BE2C (cell line): ENCODE results near the gene C2orf92.

Experiments used
- DNase-seq: peaks from one replicate; pipeline ENCODE4 v3.0.0-alpha.2; 2020
- H3K27me3 ChIP-seq: fragments of 250-450 bp; sonication (Bioruptor Pico); 2 replicates; pipeline ENCODE4 v1.5.1; 2020; ENCODE audit warnings: mild to moderate bottlenecking
- H3K36me3 ChIP-seq: fragments of 250-450 bp; sonication (Bioruptor Pico); 2 replicates; pipeline ENCODE4 v1.5.1; 2020; ENCODE audit warnings: mild to moderate bottlenecking
- H3K4me1 ChIP-seq: fragments of 250-450 bp; sonication (Bioruptor Pico); 2 replicates; pipeline ENCODE4 v1.5.1; 2020
- H3K4me3 ChIP-seq: 2 replicates; pipeline ENCODE4 v1.5.1; 2011; ENCODE audit warnings: low read depth, low read length
- H3K9me3 ChIP-seq: fragments of 250-450 bp; sonication (Bioruptor Pico); 2 replicates; pipeline ENCODE4 v1.5.1; 2020
- TF ChIP-seq, protein P1 (sequence below): IDR thresholded peaks from 2 replicates; pipeline ENCODE4 v1.5.1; 2012; ENCODE audit warnings: mild to moderate bottlenecking, low read depth, low read length

Gene C2orf92

DNA sequence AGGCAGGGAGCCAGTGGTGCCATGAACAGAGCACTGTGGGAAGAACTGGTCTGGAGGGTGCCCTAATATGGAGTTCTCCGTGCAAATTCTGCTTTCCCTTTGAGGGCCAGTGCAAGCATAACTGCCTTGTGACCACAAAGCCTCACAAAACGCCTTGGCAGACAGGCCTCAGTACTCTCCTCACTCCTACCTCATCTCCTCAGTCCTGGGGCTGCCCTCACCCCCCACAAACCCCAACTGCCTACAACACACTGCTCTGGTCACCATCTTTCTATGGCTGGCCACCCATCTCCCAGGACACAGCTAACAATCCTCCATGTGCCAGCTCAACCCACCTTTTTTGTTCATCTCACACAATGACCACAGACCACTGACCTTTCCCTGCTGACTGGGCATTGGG, 14.7 kb upstream of the C2orf92 start:
- TF ChIP-seq, protein P1, sequence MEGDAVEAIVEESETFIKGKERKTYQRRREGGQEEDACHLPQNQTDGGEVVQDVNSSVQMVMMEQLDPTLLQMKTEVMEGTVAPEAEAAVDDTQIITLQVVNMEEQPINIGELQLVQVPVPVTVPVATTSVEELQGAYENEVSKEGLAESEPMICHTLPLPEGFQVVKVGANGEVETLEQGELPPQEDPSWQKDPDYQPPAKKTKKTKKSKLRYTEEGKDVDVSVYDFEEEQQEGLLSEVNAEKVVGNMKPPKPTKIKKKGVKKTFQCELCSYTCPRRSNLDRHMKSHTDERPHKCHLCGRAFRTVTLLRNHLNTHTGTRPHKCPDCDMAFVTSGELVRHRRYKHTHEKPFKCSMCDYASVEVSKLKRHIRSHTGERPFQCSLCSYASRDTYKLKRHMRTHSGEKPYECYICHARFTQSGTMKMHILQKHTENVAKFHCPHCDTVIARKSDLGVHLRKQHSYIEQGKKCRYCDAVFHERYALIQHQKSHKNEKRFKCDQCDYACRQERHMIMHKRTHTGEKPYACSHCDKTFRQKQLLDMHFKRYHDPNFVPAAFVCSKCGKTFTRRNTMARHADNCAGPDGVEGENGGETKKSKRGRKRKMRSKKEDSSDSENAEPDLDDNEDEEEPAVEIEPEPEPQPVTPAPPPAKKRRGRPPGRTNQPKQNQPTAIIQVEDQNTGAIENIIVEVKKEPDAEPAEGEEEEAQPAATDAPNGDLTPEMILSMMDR, result no peak
- Histone ChIP-seq H3K9me3 (no peaks in the 10 kb centered on the region), H3K36me3 (no peaks in the 10 kb centered on the region), H3K27me3 (no peaks in the 10 kb centered on the region), H3K4me3 (no peak overlapping the region), H3K4me1 (no peaks in the 10 kb centered on the region)
- no peak for DNase-seq

- H3K4me1 ChIP-seq, result no peaks in the 10 kb centered on the region
- TF ChIP-seq, protein P1, result no peak
- H3K27me3 ChIP-seq, result no peaks in the 10 kb centered on the region
- DNase-seq, result no peak
- no peaks in the 10 kb centered on the region for H3K36me3 ChIP-seq
- no peak overlapping the region for H3K4me3 ChIP-seq
- no peaks in the 10 kb centered on the region for H3K9me3 ChIP-seq
Measured at GRCh38 chr2:97656129-97656755, 13.3 kb upstream of the C2orf92 start.

GRCh38 chr2:97656905-97657587, 12.5 kb upstream of the C2orf92 start:
- no peak overlapping the region for H3K4me3 ChIP-seq
- no peaks in the 10 kb centered on the region for H3K9me3 ChIP-seq
- H3K27me3 ChIP-seq, result no peaks in the 10 kb centered on the region
- no peaks in the 10 kb centered on the region for H3K4me1 ChIP-seq
- no peak for DNase-seq
- no peaks in the 10 kb centered on the region for H3K36me3 ChIP-seq
- TF ChIP-seq, protein P1, result no peak

- DNase-seq, result no peak
- H3K36me3 ChIP-seq, result no peaks in the 10 kb centered on the region
- H3K9me3 ChIP-seq, result no peaks in the 10 kb centered on the region
- no peak overlapping the region for H3K4me3 ChIP-seq
- H3K27me3 ChIP-seq, result no peaks in the 10 kb centered on the region
- no peaks in the 10 kb centered on the region for H3K4me1 ChIP-seq
- TF ChIP-seq, protein P1, result no peak
Measured at GRCh38 chr2:97657986-97658690, 11.4 kb upstream of the C2orf92 start.

DNA sequence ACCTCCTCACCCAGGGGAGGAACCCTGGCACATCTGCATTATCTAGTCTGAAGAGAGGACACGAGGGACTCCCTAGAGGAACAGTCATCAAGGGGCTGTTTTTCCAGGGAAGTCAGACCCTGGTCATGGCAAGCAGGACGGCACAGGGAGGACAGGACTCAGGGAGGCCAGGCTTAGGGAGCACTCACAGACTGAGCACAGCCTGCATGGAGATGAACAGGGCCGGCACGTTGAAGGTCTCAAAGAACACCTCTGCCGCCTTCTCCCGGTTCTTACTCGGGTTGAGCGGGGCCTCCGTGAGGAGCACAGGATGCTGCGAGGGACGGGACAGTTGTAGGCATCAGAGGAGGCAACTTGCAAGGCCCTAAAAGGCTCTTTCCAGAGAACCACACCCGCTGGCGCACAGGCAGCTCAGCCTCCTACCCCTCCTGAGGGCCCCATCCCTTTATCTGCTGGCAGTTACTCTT, 10.8 kb upstream of the C2orf92 start:
- no peak for DNase-seq
- TF ChIP-seq, protein P1, result no peak
- no peaks in the 10 kb centered on the region for H3K36me3 ChIP-seq
- H3K9me3 ChIP-seq, result no peaks in the 10 kb centered on the region
- H3K4me1 ChIP-seq, result no peaks in the 10 kb centered on the region
- H3K27me3 ChIP-seq, result no peaks in the 10 kb centered on the region
- H3K4me3 ChIP-seq, result no peak overlapping the region
